Gastrocnemius medialis (tissue), 4 donors: ENCODE measurements around the gene NAV2.

Experiments
- CTCF ChIP-seq, 5 experiments: fragments of 450-650 bp in 3 of 5; fragments of 200-600 bp in 2 of 5; sonication (generic) in 2 of 5; IDR thresholded peaks in 4 of 5; conservative IDR thresholded peaks in 1 of 5; 1 replicate in 4 of 5; 2 replicates in 1 of 5; pipeline ENCODE4 v1.5.1; 2016 to 2019; ENCODE audit warnings: antibody characterized with exemption in 5 of 5, mild to moderate bottlenecking in 3 of 5, moderate library complexity in 3 of 5
- POLR2A ChIP-seq, 2 donors: fragments of 450-650 bp; IDR thresholded peaks; one replicate each; pipeline ENCODE4 v1.6.1; 2017; ENCODE audit warnings: antibody characterized with exemption in 2 of 2, mild to moderate bottlenecking in 2 of 2, moderate library complexity in 2 of 2

- no peak for TF ChIP-seq CTCF (IDR thresholded peaks at IDR 0.05 in 4 of 5, conservative IDR thresholded peaks at IDR 0.05 in 1 of 5)
- TF ChIP-seq POLR2A (IDR thresholded peaks at IDR 0.05), result no peak
Measured at GRCh38 chr11:19985111-19985510, 272.5 kb downstream of the NAV2 start.
